HepG2 (cell line): ENCODE results near the gene CCT7. TPM values are rescaled to one million over a fixed set of nuclear protein-coding genes. Genes with fewer than 3 reads are reported as not detected.

Experiments used
- AHR ChIP-seq: IDR thresholded peaks from 2 replicates; pipeline ENCODE4 v1.6.1; 2018; ENCODE audit warnings: missing genetic modification reagents, missing compliant biosample characterization
- EP300 ChIP-seq, 3 experiments: sonication (generic) in 1 of 3; formaldehyde crosslinking in 1 of 3; IDR thresholded peaks; 2 replicates each; pipeline versions ENCODE4 v1.5.1 to v1.6.1; 2011 to 2020; ENCODE audit warnings: low read depth in 2 of 3, low read length in 2 of 3, borderline replicate concordance in 1 of 3, improper control_type of control experiment in 1 of 3, mild to moderate bottlenecking in 1 of 3, missing genetic modification reagents in 1 of 3, moderate library complexity in 1 of 3
- FOXA3 ChIP-seq: IDR thresholded peaks from 2 replicates; pipeline ENCODE4 v1.6.1; 2016; ENCODE audit warnings: missing genetic modification reagents, missing compliant biosample characterization
- FOXO1 ChIP-seq: sonication (generic); formaldehyde crosslinking; IDR thresholded peaks from 2 replicates; pipeline ENCODE4 v1.4.0; 2020; ENCODE audit warnings: missing genetic modification reagents
- GLMP ChIP-seq: sonication (generic); formaldehyde crosslinking; IDR thresholded peaks from 2 replicates; pipeline ENCODE4 v1.9.0; 2021; ENCODE audit warnings: missing genetic modification reagents, mild to moderate bottlenecking, borderline replicate concordance
- HOXA3 ChIP-seq: sonication (generic); formaldehyde crosslinking; IDR thresholded peaks from 2 replicates; pipeline ENCODE4 v1.5.0; 2020; ENCODE audit warnings: missing genetic modification reagents
- MXI1 ChIP-seq: IDR thresholded peaks from 3 replicates; pipeline ENCODE4 v1.6.1; 2012; ENCODE audit warnings: low read depth, low read length, inconsistent platforms, borderline replicate concordance
- MYNN ChIP-seq: sonication (generic); formaldehyde crosslinking; IDR thresholded peaks from 2 replicates; pipeline ENCODE4 v1.4.0; 2020; ENCODE audit warnings: mild to moderate bottlenecking, low read depth, missing genetic modification reagents
- NFE2 ChIP-seq: sonication (generic); formaldehyde crosslinking; IDR thresholded peaks from 2 replicates; pipeline ENCODE4 v1.4.0; 2020; ENCODE audit warnings: missing genetic modification reagents
- PAX8 ChIP-seq: sonication (generic); formaldehyde crosslinking; IDR thresholded peaks from 2 replicates; pipeline ENCODE4 v1.8.0; 2022; ENCODE audit warnings: mild to moderate bottlenecking, missing genetic modification reagents, borderline replicate concordance
- REXO4 ChIP-seq: sonication (generic); formaldehyde crosslinking; IDR thresholded peaks from 2 replicates; pipeline ENCODE4 v1.8.0; 2022; ENCODE audit warnings: missing genetic modification reagents, mild to moderate bottlenecking, borderline replicate concordance
- RNF2 ChIP-seq: fragments of 450-650 bp; conservative IDR thresholded peaks from 2 replicates; pipeline ENCODE4 v1.6.1; 2016; ENCODE audit warnings: low read depth
- SKIL ChIP-seq: sonication (generic); formaldehyde crosslinking; IDR thresholded peaks from 2 replicates; pipeline ENCODE4 v1.8.0; 2022; ENCODE audit warnings: missing genetic modification reagents, mild to moderate bottlenecking, moderate library complexity, borderline replicate concordance
- TBL1XR1 ChIP-seq: fragments of 150-350 bp; IDR thresholded peaks from 2 replicates; pipeline ENCODE4 v1.6.1; 2014; ENCODE audit warnings: borderline replicate concordance, low read length; ENCODE audit not compliant: partially characterized antibody
- TFDP2 ChIP-seq: sonication (generic); formaldehyde crosslinking; IDR thresholded peaks from 2 replicates; pipeline ENCODE4 v1.4.0; 2020; ENCODE audit warnings: missing genetic modification reagents
- THAP8 ChIP-seq: sonication (generic); formaldehyde crosslinking; IDR thresholded peaks from 2 replicates; pipeline ENCODE4 v1.5.1; 2020; ENCODE audit warnings: missing genetic modification reagents, mild to moderate bottlenecking, borderline replicate concordance
- ZBTB4 ChIP-seq: sonication (generic); formaldehyde crosslinking; IDR thresholded peaks from 2 replicates; pipeline ENCODE4 v1.4.0; 2020; ENCODE audit warnings: missing genetic modification reagents, mild to moderate bottlenecking, borderline replicate concordance
- ZBTB8A ChIP-seq: sonication (generic); formaldehyde crosslinking; IDR thresholded peaks from 2 replicates; pipeline ENCODE4 v1.4.0; 2020; ENCODE audit warnings: mild to moderate bottlenecking, low read depth, missing genetic modification reagents, borderline replicate concordance
- ZKSCAN1 ChIP-seq: fragments of 150-350 bp; IDR thresholded peaks from 2 replicates; pipeline ENCODE4 v1.6.1; 2014; ENCODE audit warnings: low read length
- ZMYM3 ChIP-seq: sonication (generic); formaldehyde crosslinking; IDR thresholded peaks from 2 replicates; pipeline ENCODE4 v1.5.1; 2020; ENCODE audit warnings: mild to moderate bottlenecking, missing genetic modification reagents
- ZNF251 ChIP-seq: sonication (generic); formaldehyde crosslinking; IDR thresholded peaks from 2 replicates; pipeline ENCODE4 v1.9.0; 2021; ENCODE audit warnings: mild to moderate bottlenecking, missing genetic modification reagents
- ZSCAN22 ChIP-seq: sonication (generic); formaldehyde crosslinking; IDR thresholded peaks from 2 replicates; pipeline ENCODE4 v1.4.0; 2020; ENCODE audit warnings: mild to moderate bottlenecking, missing genetic modification reagents
- polyA plus RNA-seq, 8 experiments: library from polyadenylated mRNA; depleted of rRNA in 3 of 8; stranded (reverse) in 7 of 8; unstranded in 1 of 8; fragments of >200 nt; fragmentation: Illumina TruSeq in 4 of 8; extraction: Trizol in 4 of 8; gene quantifications; 2 replicates each; pipeline versions ENCODE4 v1.2.1 to v1.2.3, GENCODE V29; 2011 to 2016; ENCODE audit warnings: low read depth in 4 of 8, missing spikeins in 1 of 8, mixed read lengths in 1 of 8; ENCODE audit not compliant: insufficient read depth in 1 of 8
- total RNA-seq, 5 experiments: library from RNA; depleted of rRNA; stranded (reverse); fragments of >200 nt; fragmentation: Illumina TruSeq; extraction: Trizol; gene quantifications; 2 replicates each; pipeline ENCODE4 v1.2.3, GENCODE V29; 2016; ENCODE audit warnings: low read depth in 1 of 5

Gene CCT7
- total and polyA plus RNA-seq, 2 of the 13 experiments (the other 11 are each of a cell fraction or from before 2014, with no cell fraction given) = 347 to 517 TPM

- 0 out of 2 replicates have a peak, but pooled peaks have one; percentile 48 for TF ChIP-seq FOXO1 (CRISPR knock-in tag)
- peak; percentile 61; the same call in 1 of the 2 replicates for TF ChIP-seq MYNN (CRISPR knock-in tag)
- no peak for TF ChIP-seq ZBTB4 (CRISPR knock-in tag)
- 0 out of 2 replicates have a peak, but pooled peaks have one; percentile 32 for TF ChIP-seq FOXA3 (CRISPR knock-in tag)
- TF ChIP-seq NFE2 = no peak
- no peak for TF ChIP-seq ZNF251
- TF ChIP-seq ZBTB8A (CRISPR knock-in tag) = no peak
- no peak for TF ChIP-seq PAX8 (CRISPR knock-in tag)
- no peak for TF ChIP-seq RNF2
- no peak for TF ChIP-seq EP300 (IDR thresholded peaks at IDR 0.05; ENCODE audit: low read depth in 2 of 2, low read length in 2 of 2)
- TF ChIP-seq EP300 (CRISPR knock-in tag; IDR thresholded peaks at IDR 0.05; ENCODE audit: borderline replicate concordance) = no peak
- TF ChIP-seq HOXA3 = peak; percentile 69
- peak; percentile 61; the same call in 1 of the 2 replicates for TF ChIP-seq TFDP2 (CRISPR knock-in tag)
- TF ChIP-seq ZMYM3 (CRISPR knock-in tag) = no peak
- TF ChIP-seq MXI1 = peak; percentile 68; the same call in 1 of the 3 replicates
- no peak for TF ChIP-seq GLMP (CRISPR knock-in tag)
- TF ChIP-seq REXO4 = no peak
- TF ChIP-seq ZKSCAN1 = no peak
- peak; percentile 85; the same call in 1 of the 2 replicates for TF ChIP-seq AHR (CRISPR knock-in tag)
- TF ChIP-seq ZSCAN22 (CRISPR knock-in tag) = no peak
- TF ChIP-seq THAP8 (CRISPR knock-in tag) = no peak
- TF ChIP-seq SKIL (CRISPR knock-in tag) = no peak
- no peak for TF ChIP-seq TBL1XR1
Measured at GRCh38 chr2:73291093-73291460, 57.0 kb downstream of the CCT7 start (continued).
